ENCODE results near the gene IL23A. TPM values are rescaled to one million over a fixed set of nuclear protein-coding genes. Genes with fewer than 3 reads are reported as not detected.
A peak's percentile ranks its signal among the peaks of the same experiment; 100 is the strongest.
"Not testable (repeated sequence)": the region's sequence is repeated elsewhere in the genome, so short reads cannot be mapped to it uniquely, and the experiment has no call there.

IL23A gene
- total and polyA plus RNA-seq, 12 donors, result 0.29 to 1.3 (median 0.64) TPM; not detected in 5

- H3K36me3 ChIP-seq (replicated peaks in 1 of 2), result peaks cover 0 to 36% of the 10 kb centered on the region in 2 donors
- 94 to 98% (median 95%) methylated on average over 3 of the region's 3 CpGs for WGBS, 4 donors
- H3K27ac ChIP-seq, result no peak overlapping the region
- peaks cover 7 to 15% of the 10 kb centered on the region in 2 donors for H3K4me1 ChIP-seq (replicated peaks in 1 of 2)
- TF ChIP-seq CTCF (IDR thresholded peaks at IDR 0.05) (no peak), POLR2A (IDR thresholded peaks at IDR 0.05) (no peak)
- intact Hi-C loops (cut with DNase I), result no loop called here
- no peaks in the 10 kb centered on the region for H3K9me3 ChIP-seq (replicated peaks in 1 of 3)
- H3K4me3 ChIP-seq, result no peak overlapping the region
- no peaks in the 10 kb centered on the region for H3K27me3 ChIP-seq
- DNase-seq, result no peak
Measured at GRCh38 chr12:56317675-56318074, 21.0 kb upstream of the IL23A start.

- no peak for TF ChIP-seq CTCF (IDR thresholded peaks at IDR 0.05)
- TF ChIP-seq POLR2A (IDR thresholded peaks at IDR 0.05), result no peak
- H3K36me3 ChIP-seq (replicated peaks in 1 of 2), result peaks cover 0 to 57% of the 10 kb centered on the region in 2 donors
- peak overlapping the region in 3 of 5 donors; percentile 36 to 68 (median 49) for H3K27ac ChIP-seq
- peak; percentile 26 to 86 (median 79) for DNase-seq
- 30 to 47% (median 34%) methylated on average over 2 of the region's 2 CpGs for WGBS, 4 donors
- H3K4me1 ChIP-seq (replicated peaks in 1 of 2), result peaks cover 0 to 6% of the 10 kb centered on the region in 2 donors
- H3K27me3 ChIP-seq, result no peaks in the 10 kb centered on the region
- H3K9me3 ChIP-seq (replicated peaks in 1 of 3), result no peaks in the 10 kb centered on the region
- intact Hi-C loops (cut with DNase I), result loop anchor here in 1 of 2 donors (10.0 kb wide), 1 partner anchor 144 kb away; the partner anchor contains the start of gene SPRYD4
- H3K4me3 ChIP-seq, result no peak overlapping the region
Measured at GRCh38 chr12:56321027-56321426, 17.7 kb upstream of the IL23A start.

- H3K9me3 ChIP-seq (replicated peaks in 1 of 3); H3K27me3 ChIP-seq; H3K4me3 ChIP-seq; H3K4me1 ChIP-seq (replicated peaks in 1 of 2); DNase-seq: not testable (repeated sequence)
- peak overlapping the region in 2 of 5 donors; percentile 12 to 49 for H3K27ac ChIP-seq
- intact Hi-C loops (cut with DNase I), result loop anchor here in 1 of 2 donors (10.0 kb wide), 1 partner anchor 143 kb away; the partner anchor contains the start of gene SPRYD4
- 83 to 95% (median 93%) methylated on average over 8 of the region's 8 CpGs for WGBS, 4 donors
- peaks cover 0 to 63% of the 10 kb centered on the region in 2 donors for H3K36me3 ChIP-seq (replicated peaks in 1 of 2)
Measured at GRCh38 chr12:56321610-56322009, 17.1 kb upstream of the IL23A start.

GRCh38 chr12:56324206-56324605, 14.5 kb upstream of the IL23A start:
- peaks cover 0 to 69% of the 10 kb centered on the region in 2 donors for H3K36me3 ChIP-seq (replicated peaks in 1 of 2)

More at GRCh38 chr12:56324206-56324605, 14.5 kb upstream of the IL23A start:
- H3K4me3 ChIP-seq, result no peak overlapping the region
- no peaks in the 10 kb centered on the region for H3K27me3 ChIP-seq
- no peak for TF ChIP-seq POLR2A (IDR thresholded peaks at IDR 0.05)
- no peak for TF ChIP-seq CTCF (IDR thresholded peaks at IDR 0.05)
- H3K4me1 ChIP-seq (replicated peaks in 1 of 2), result no peaks in the 10 kb centered on the region
- no peak overlapping the region for H3K27ac ChIP-seq
- 91 to 92% (median 92%) methylated on average over 6 of the region's 6 CpGs for WGBS, 4 donors
- no peak for DNase-seq
- intact Hi-C loops (cut with DNase I), result loop anchor here in 1 of 2 donors (10.0 kb wide), 1 partner anchor 141 kb away; the partner anchor contains the start of gene SPRYD4
- no peaks in the 10 kb centered on the region for H3K9me3 ChIP-seq (replicated peaks in 1 of 3)
